H1 (cell line): ENCODE results near the gene SNX24. TPM values are rescaled to one million over a fixed set of nuclear protein-coding genes. Genes with fewer than 3 reads are reported as not detected.

ENCODE experiments used
- CTCF ChIA-PET: fragments of 300-600 bp; sonication (Branson Sonifier 250); formaldehyde crosslinking; loops from one replicate; lab custom pipeline; 2021; ENCODE audit not compliant: partially characterized antibody; lab: Charles Lee
- POLR2A ChIA-PET: fragments of 300-600 bp; sonication (Branson Sonifier 250); formaldehyde crosslinking; loops from one replicate; lab custom pipeline; 2021; ENCODE audit warnings: inconsistent platforms; ENCODE audit not compliant: partially characterized antibody; lab: Charles Lee
- DNase-seq, 2 experiments: peaks; one replicate each; pipeline versions ENCODE4 v3.0.0 to v3.0.0-alpha.2; 2010 to 2022; ENCODE audit warnings: low spot score in 2 of 2, low read depth in 1 of 2, mixed read lengths in 1 of 2
- FAIRE-seq: peaks from 2 replicates; lab custom pipeline; 2011; peaks lifted over from hg19 to GRCh38; lab: Jason Lieb, UNC
- H2AFZ ChIP-seq: 2 replicates; pipeline ENCODE4 v1.8.1; 2012; ENCODE audit warnings: low read length, inconsistent platforms
- H2AK5ac ChIP-seq: 2 replicates; pipeline ENCODE4 v1.6.1; 2013; ENCODE audit warnings: low read depth, low read length
- H2BK120ac ChIP-seq: replicated peaks from 2 replicates; pipeline ENCODE3; 2013; ENCODE audit warnings: low read depth, low read length, inconsistent platforms
- H2BK12ac ChIP-seq: 2 replicates; pipeline ENCODE4 v1.6.1; 2013; ENCODE audit warnings: low read depth, low read length
- H2BK15ac ChIP-seq: 2 replicates; pipeline ENCODE4 v1.6.1; 2013; ENCODE audit warnings: low read length
- H2BK20ac ChIP-seq: 2 replicates; pipeline ENCODE4 v1.6.1; 2013; ENCODE audit warnings: low read length
- H2BK5ac ChIP-seq: 2 replicates; pipeline ENCODE4 v1.6.1; 2013; ENCODE audit warnings: low read depth, low read length
- H3K14ac ChIP-seq: 2 replicates; pipeline ENCODE4 v1.6.1; 2013; ENCODE audit warnings: inconsistent platforms; ENCODE audit not compliant: insufficient read length
- H3K18ac ChIP-seq: 2 replicates; pipeline ENCODE4 v1.6.1; 2013; ENCODE audit warnings: low read length; ENCODE audit errors: extremely low read depth
- H3K23ac ChIP-seq: 2 replicates; pipeline ENCODE4 v1.6.1; 2013; ENCODE audit warnings: inconsistent platforms; ENCODE audit not compliant: insufficient read length
- H3K23me2 ChIP-seq: 2 replicates; pipeline ENCODE4 v1.6.1; 2013; ENCODE audit warnings: low read depth, low read length
- H3K27ac ChIP-seq: 2 replicates; pipeline ENCODE4 v1.6.1; 2011; ENCODE audit warnings: low read depth, low read length, inconsistent platforms
- H3K27me3 ChIP-seq, 4 experiments: replicated peaks in 1 of 4; 1 replicate in 1 of 4; 2 replicates in 3 of 4; pipeline versions ENCODE4 v1.6.1 to v1.8.1; 2011 to 2013; ENCODE audit warnings: low read length in 3 of 4, mild to moderate bottlenecking in 3 of 4, inconsistent platforms in 2 of 4, mixed read lengths in 2 of 4, moderate library complexity in 1 of 4; ENCODE audit not compliant: control insufficient read depth in 3 of 4, insufficient read depth in 3 of 4; ENCODE audit errors: extremely low read depth in 1 of 4
- H3K36me3 ChIP-seq, 4 experiments: 2 replicates each; pipeline versions ENCODE4 v1.6.1 to v1.8.1; 2011 to 2013; ENCODE audit warnings: mild to moderate bottlenecking in 4 of 4, low read length in 3 of 4, moderate library complexity in 2 of 4, control low read depth in 1 of 4, inconsistent platforms in 1 of 4; ENCODE audit not compliant: insufficient read depth in 4 of 4, control insufficient read depth in 2 of 4
- H3K4ac ChIP-seq: replicated peaks from 2 replicates; pipeline ENCODE3; 2013; ENCODE audit warnings: low read length, low read depth, mixed read lengths, inconsistent platforms; ENCODE audit not compliant: insufficient read length
- H3K4me1 ChIP-seq, 4 experiments: replicated peaks in 1 of 4; 1 replicate in 1 of 4; 2 replicates in 3 of 4; pipeline versions ENCODE4 v1.6.1 to v1.8.1; 2011 to 2013; ENCODE audit warnings: low read length in 3 of 4, inconsistent platforms in 2 of 4, mixed read lengths in 1 of 4; ENCODE audit not compliant: insufficient read depth in 4 of 4, control insufficient read depth in 3 of 4
- H3K4me2 ChIP-seq, 2 experiments: 2 replicates each; pipeline versions ENCODE4 v1.6.1 to v1.8.1; 2011 to 2013; ENCODE audit warnings: low read depth in 2 of 2, low read length in 2 of 2, control low read depth in 1 of 2, inconsistent platforms in 1 of 2, mild to moderate bottlenecking in 1 of 2; ENCODE audit not compliant: insufficient read depth in 1 of 2
- H3K4me3 ChIP-seq, 4 experiments: fragments of 200-600, 300-600 bp in 1 of 4; sonication (generic), shearing (Covaris generic), sonication (Bioruptor Twin) in 1 of 4; 2 replicates each; pipeline versions ENCODE4 v1.5.1 to v1.8.1; 2011 to 2016; ENCODE audit warnings: low read length in 4 of 4, low read depth in 3 of 4, control low read depth in 2 of 4, inconsistent platforms in 2 of 4, mild to moderate bottlenecking in 2 of 4, mixed read lengths in 1 of 4, moderate library complexity in 1 of 4; ENCODE audit not compliant: insufficient read depth in 2 of 4; ENCODE audit errors: extremely low read depth in 1 of 4
- H3K56ac ChIP-seq: replicated peaks from 2 replicates; pipeline ENCODE3; 2013; ENCODE audit warnings: low read depth, mild to moderate bottlenecking, mixed read lengths, low read length, inconsistent platforms; ENCODE audit not compliant: insufficient read length
- H3K79me1 ChIP-seq: 2 replicates; pipeline ENCODE4 v1.6.1; 2013; ENCODE audit warnings: low read depth, low read length, control low read depth
- H3K79me2 ChIP-seq, 2 experiments: 2 replicates each; pipeline versions ENCODE4 v1.6.1 to v1.8.1; 2012 to 2013; ENCODE audit warnings: low read length in 2 of 2, mild to moderate bottlenecking in 2 of 2, inconsistent platforms in 1 of 2; ENCODE audit not compliant: insufficient read depth in 2 of 2, control insufficient read depth in 1 of 2
- H3K9ac ChIP-seq, 4 experiments: replicated peaks in 1 of 4; 1 replicate in 1 of 4; 2 replicates in 3 of 4; pipeline versions ENCODE4 v1.6.1 to v1.8.1; 2011 to 2013; ENCODE audit warnings: low read depth in 3 of 4, low read length in 3 of 4, control low read depth in 2 of 4, mild to moderate bottlenecking in 2 of 4, moderate library complexity in 2 of 4, inconsistent platforms in 1 of 4; ENCODE audit errors: extremely low read depth in 1 of 4
- H3K9me3 ChIP-seq, 2 experiments: 2 replicates each; pipeline versions ENCODE4 v1.6.1 to v1.8.1; 2012 to 2013; ENCODE audit warnings: mild to moderate bottlenecking in 2 of 2, moderate library complexity in 2 of 2, control low read depth in 1 of 2, inconsistent platforms in 1 of 2, low read depth in 1 of 2, low read length in 1 of 2, mixed read lengths in 1 of 2; ENCODE audit not compliant: insufficient read depth in 2 of 2
- H4K20me1 ChIP-seq, 2 experiments: replicated peaks in 1 of 2; 2 replicates each; pipeline versions ENCODE3 to v1.8.1; 2011 to 2013; ENCODE audit warnings: inconsistent platforms in 2 of 2, low read length in 2 of 2, mild to moderate bottlenecking in 1 of 2; ENCODE audit not compliant: insufficient read depth in 2 of 2, control insufficient read depth in 1 of 2
- H4K5ac ChIP-seq: 2 replicates; pipeline ENCODE4 v1.6.1; 2013; ENCODE audit warnings: low read length, low read depth, mixed read lengths, inconsistent platforms; ENCODE audit not compliant: insufficient read length
- H4K8ac ChIP-seq: 2 replicates; pipeline ENCODE4 v1.8.0; 2013; ENCODE audit warnings: mild to moderate bottlenecking, moderate library complexity, low read length, inconsistent platforms; ENCODE audit not compliant: insufficient read depth; ENCODE audit errors: extremely low read depth
- H4K91ac ChIP-seq: replicated peaks from 2 replicates; pipeline ENCODE3; 2013; ENCODE audit warnings: low read length, mixed read lengths, inconsistent platforms; ENCODE audit not compliant: insufficient read length
- CBX5 ChIP-seq: fragments of 300-800, 300-1000 bp; sonication (generic); IDR thresholded peaks from 2 replicates; pipeline ENCODE4 v1.7.1; 2016; ENCODE audit warnings: antibody characterized with exemption, low read length, low read depth
- CHD1 ChIP-seq: IDR thresholded peaks from 2 replicates; pipeline ENCODE4 v1.6.1; 2012; ENCODE audit warnings: low read depth, low read length, improper control_type of control experiment
- CTBP2 ChIP-seq: IDR thresholded peaks from 2 replicates; pipeline ENCODE4 v1.7.0; 2011; ENCODE audit warnings: borderline replicate concordance, mild to moderate bottlenecking, moderate library complexity, mixed read lengths, low read length; ENCODE audit not compliant: insufficient read depth, insufficient read length
- EP300 ChIP-seq, 2 experiments: IDR thresholded peaks; 1 replicate in 1 of 2; 2 replicates in 1 of 2; pipeline ENCODE4 v1.6.1; 2011 to 2012; ENCODE audit warnings: low read depth in 2 of 2, low read length in 2 of 2, mild to moderate bottlenecking in 2 of 2, borderline replicate concordance in 1 of 2, inconsistent platforms in 1 of 2, moderate library complexity in 1 of 2
- EZH2 ChIP-seq: fragments of 200-600 bp; sonication (generic); IDR thresholded peaks from 2 replicates; pipeline ENCODE4 v1.7.1; 2012; ENCODE audit warnings: low read depth, mild to moderate bottlenecking, moderate library complexity, low read length, inconsistent platforms; ENCODE audit not compliant: severe bottlenecking
- GABPA ChIP-seq: IDR thresholded peaks from 2 replicates; pipeline ENCODE4 v1.6.1; 2011; ENCODE audit warnings: mild to moderate bottlenecking, low read length, moderate library complexity, borderline replicate concordance; ENCODE audit not compliant: insufficient read depth
- KDM5A ChIP-seq: fragments of 200-600 bp; IDR thresholded peaks from 2 replicates; pipeline ENCODE4 v1.7.1; 2012; ENCODE audit warnings: mild to moderate bottlenecking, low read length, inconsistent platforms, mixed read lengths
- POLR2AphosphoS5 ChIP-seq: IDR thresholded peaks from 2 replicates; pipeline ENCODE4 v1.6.1; 2011; ENCODE audit warnings: low read depth, low read length
- POU5F1 ChIP-seq: IDR thresholded peaks from 2 replicates; pipeline ENCODE4 v1.6.1; 2011; ENCODE audit warnings: low read depth, mild to moderate bottlenecking, low read length, moderate library complexity
- SIRT6 ChIP-seq: IDR thresholded peaks from one replicate; pipeline ENCODE4 v1.7.1; 2012; ENCODE audit warnings: low read length, inconsistent platforms
- SP1 ChIP-seq: IDR thresholded peaks from 2 replicates; pipeline ENCODE4 v1.6.1; 2011; ENCODE audit warnings: low read depth, low read length
- SP4 ChIP-seq: IDR thresholded peaks from 2 replicates; pipeline ENCODE4 v1.6.1; 2012; ENCODE audit warnings: low read length, inconsistent platforms
- TBP ChIP-seq: IDR thresholded peaks from 2 replicates; pipeline ENCODE4 v1.6.1; 2011; ENCODE audit warnings: low read depth, low read length, improper control_type of control experiment
- TCF12 ChIP-seq: IDR thresholded peaks from 2 replicates; pipeline ENCODE4 v1.6.1; 2011; ENCODE audit warnings: low read depth, mild to moderate bottlenecking, low read length
- YY1 ChIP-seq: IDR thresholded peaks from 2 replicates; pipeline ENCODE4 v1.6.1; 2011; ENCODE audit warnings: low read depth, mild to moderate bottlenecking, low read length
- WGBS, 2 experiments: shearing (Covaris generic) in 1 of 2; methylation state at CpG; one replicate each; pipeline versions ENCODE4 v1.1.6 to v1.1.7; 2013 to 2015; ENCODE audit warnings: low lambda C conversion rate in 2 of 2, mixed read lengths in 2 of 2, inconsistent platforms in 1 of 2, low coverage in 1 of 2, missing lambda C conversion rate in 1 of 2; ENCODE audit not compliant: insufficient replicate concordance in 2 of 2, insufficient coverage in 1 of 2, insufficient read length in 1 of 2; ENCODE audit errors: extremely low coverage in 1 of 2, missing lambda C conversion rate in 1 of 2; 5-methylcytosine and 5-hydroxymethylcytosine counted together
- polyA plus RNA-seq, 7 experiments: library from polyadenylated mRNA; depleted of rRNA in 3 of 7; stranded (reverse) in 5 of 7; unstranded in 2 of 7; fragments of >200 nt in 5 of 7; fragments of 200-250 nt in 2 of 7; gene quantifications; 1 replicate in 5 of 7; 2 replicates in 1 of 7; 4 replicates in 1 of 7; pipeline versions ENCODE4 v1.2.1 to v1.2.3, GENCODE V29; 2011 to 2013; ENCODE audit warnings: missing spikeins in 2 of 7, mixed read lengths in 2 of 7
- total RNA-seq: library from RNA; stranded (reverse); fragmentation: NEBNext Ultra II Directional; extraction: Animal tissue kit (Norgen Biotek cat#: 25700); gene quantifications from 2 replicates; pipeline ENCODE4 v1.2.1, GENCODE V29; 2021
- TF ChIP-seq, protein P1 (sequence below): IDR thresholded peaks from 2 replicates; pipeline ENCODE4 v1.6.1; 2012; ENCODE audit warnings: inconsistent platforms

SNX24 gene
- total and polyA plus RNA-seq, 2 of the 8 experiments (the other 6 are each of a cell fraction or from before 2014, with no cell fraction given), result 7.3 to 14.3 TPM

DNA sequence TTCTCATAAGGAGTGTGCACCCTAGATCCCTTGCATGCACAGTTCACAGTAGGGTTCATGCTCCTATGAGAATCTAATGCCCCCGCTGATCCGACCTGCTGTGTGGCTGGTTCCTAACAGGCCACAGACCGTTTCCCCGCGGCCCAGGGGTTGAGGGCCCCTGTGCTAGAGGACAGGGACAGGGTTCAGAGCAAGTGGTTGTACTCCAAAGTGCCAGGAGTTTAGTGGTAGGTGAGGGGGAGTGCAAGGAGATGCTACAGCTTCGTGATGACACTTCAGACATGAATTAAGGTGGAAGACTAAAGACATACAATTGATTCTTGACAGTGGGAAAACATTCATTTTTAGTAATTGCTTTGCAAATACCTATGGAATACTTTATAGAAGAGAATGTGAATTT, 40.5 kb downstream of the SNX24 start:
- Histone ChIP-seq H3K36me3 (no peaks in the 10 kb centered on the region), H2BK5ac (no peak overlapping the region), H2BK120ac (no peak overlapping the region), H4K8ac (no peak overlapping the region), H2BK15ac (no peak overlapping the region), H2BK20ac (no peak overlapping the region), H3K23me2 (no peaks in the 10 kb centered on the region), H3K14ac (no peak overlapping the region), H3K4me2 (no peak overlapping the region), H3K4ac (no peak overlapping the region), H3K79me2 (no peaks in the 10 kb centered on the region), H2BK12ac (no peak overlapping the region), H3K27ac (no peak overlapping the region), H3K4me3 (no peak overlapping the region), H3K4me1 (peaks cover 0 to 8% (median 2%) of the 10 kb centered on the region in 4 experiments; a peak in 3 of 7 replicates), H3K23ac (no peak overlapping the region), H3K27me3 (no peaks in the 10 kb centered on the region), H3K79me1 (no peaks in the 10 kb centered on the region), H2AK5ac (no peak overlapping the region), H4K91ac (no peak overlapping the region), H4K20me1 (no peaks in the 10 kb centered on the region), H4K5ac (no peak overlapping the region), H3K9me3 (no peaks in the 10 kb centered on the region), H3K18ac (no peak overlapping the region), H2AFZ (no peak overlapping the region), H3K56ac (no peak overlapping the region), H3K9ac (no peak overlapping the region)
- no peak for DNase-seq
- FAIRE-seq, result no peak
- ChIA-PET POLR2A (no interaction called here), CTCF (interaction anchor here (1.3 to 1.6 kb wide), 2 partner anchors 13 to 183 kb away, joined by 3 to 5 read pairs; no protein-coding TSS in a partner anchor)
- 93% methylated on average over 6 of the region's 6 CpGs; no CpG with 5 or more reads in 1 of the 2 experiments for WGBS, 2 experiments
- no peak for TF ChIP-seq YY1
- no peak for TF ChIP-seq POLR2AphosphoS5
- TF ChIP-seq, protein P1, sequence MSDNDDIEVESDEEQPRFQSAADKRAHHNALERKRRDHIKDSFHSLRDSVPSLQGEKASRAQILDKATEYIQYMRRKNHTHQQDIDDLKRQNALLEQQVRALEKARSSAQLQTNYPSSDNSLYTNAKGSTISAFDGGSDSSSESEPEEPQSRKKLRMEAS, result no peak
- TF ChIP-seq SIRT6, result no peak
- no peak for TF ChIP-seq POU5F1
- no peak for TF ChIP-seq GABPA
- TF ChIP-seq TCF12, result no peak
- TF ChIP-seq CHD1, result no peak
- no peak for TF ChIP-seq CTBP2
- TF ChIP-seq EP300 (IDR thresholded peaks at IDR 0.05; ENCODE audit: borderline replicate concordance in 1 of 2, low read depth in 2 of 2, low read length in 2 of 2), result no peak
- no peak for TF ChIP-seq KDM5A
- TF ChIP-seq CBX5, result no peak
- TF ChIP-seq SP1, result no peak
- TF ChIP-seq SP4, result no peak
- TF ChIP-seq TBP, result no peak
- no peak for TF ChIP-seq EZH2
